Neuron (in vitro differentiated cells): ENCODE results near the gene PARD3.
"Not testable (repeated sequence)": the region's sequence is repeated elsewhere in the genome, so short reads cannot be mapped to it uniquely, and the experiment has no call there.

ENCODE experiments used
- H2AFZ ChIP-seq: one replicate; pipeline ENCODE4 v1.6.1; 2013; ENCODE audit warnings: low read depth, mild to moderate bottlenecking, inconsistent platforms, low read length, moderate library complexity
- H3K27me3 ChIP-seq: one replicate; pipeline ENCODE4 v1.6.1; 2013; ENCODE audit warnings: low read length; ENCODE audit not compliant: insufficient read depth
- H3K36me3 ChIP-seq: one replicate; pipeline ENCODE4 v1.6.1; 2013; ENCODE audit warnings: low read length; ENCODE audit not compliant: insufficient read depth
- H3K4me1 ChIP-seq: one replicate; pipeline ENCODE4 v1.6.1; 2013; ENCODE audit warnings: low read length; ENCODE audit not compliant: insufficient read depth
- H3K4me3 ChIP-seq: 2 replicates; pipeline ENCODE4 v1.5.1; 2013; ENCODE audit warnings: mild to moderate bottlenecking, low read length, moderate library complexity
- H3K9me3 ChIP-seq: one replicate; pipeline ENCODE4 v1.6.1; 2013; ENCODE audit warnings: low read length

PARD3 gene

DNA sequence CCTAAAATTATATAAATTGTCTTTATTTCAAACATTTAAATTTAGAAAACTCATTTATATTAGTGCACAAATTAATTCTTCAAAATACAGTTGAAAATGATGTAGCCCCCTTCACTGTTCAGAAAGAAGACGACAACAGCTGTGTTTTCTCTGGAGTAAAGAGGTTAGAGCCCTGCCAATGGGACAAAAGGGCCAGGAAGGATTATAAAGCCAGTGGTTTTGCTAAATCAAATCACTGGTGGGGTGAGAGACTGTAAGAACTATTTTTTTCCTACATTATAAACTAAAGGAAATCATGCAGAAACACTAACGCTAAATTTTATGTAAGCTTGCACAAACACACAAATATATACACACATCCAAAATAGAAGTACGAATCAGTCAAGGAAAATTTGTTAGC lies 386.6 kb downstream of the PARD3 start:
- Histone ChIP-seq H3K4me1 (peaks cover 15% of the 10 kb centered on the region), H3K36me3 (no peaks in the 10 kb centered on the region), H3K9me3 (no peaks in the 10 kb centered on the region), H3K27me3 (no peaks in the 10 kb centered on the region), H3K4me3 (no peak overlapping the region), H2AFZ (no peak overlapping the region)

DNA sequence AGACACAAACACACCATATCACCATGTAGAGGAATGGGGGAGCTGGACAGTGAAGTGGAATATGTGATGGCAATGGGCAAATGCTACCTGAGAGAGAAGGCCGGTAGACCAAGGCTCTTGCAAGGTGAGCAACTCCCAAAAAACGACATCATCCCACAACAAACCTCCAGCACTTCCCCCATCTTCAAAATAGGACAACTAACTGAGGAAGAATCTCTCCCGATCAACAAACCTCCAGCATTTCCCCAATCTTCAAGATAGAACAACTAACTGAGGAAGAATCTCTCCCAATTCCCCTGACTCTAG lies 387.2 kb downstream of the PARD3 start:
- Histone ChIP-seq H3K4me3 (no peak overlapping the region), H3K4me1 (peaks cover 15% of the 10 kb centered on the region), H3K27me3 (no peaks in the 10 kb centered on the region), H2AFZ (no peak overlapping the region), H3K9me3 (no peaks in the 10 kb centered on the region), H3K36me3 (no peaks in the 10 kb centered on the region)

DNA sequence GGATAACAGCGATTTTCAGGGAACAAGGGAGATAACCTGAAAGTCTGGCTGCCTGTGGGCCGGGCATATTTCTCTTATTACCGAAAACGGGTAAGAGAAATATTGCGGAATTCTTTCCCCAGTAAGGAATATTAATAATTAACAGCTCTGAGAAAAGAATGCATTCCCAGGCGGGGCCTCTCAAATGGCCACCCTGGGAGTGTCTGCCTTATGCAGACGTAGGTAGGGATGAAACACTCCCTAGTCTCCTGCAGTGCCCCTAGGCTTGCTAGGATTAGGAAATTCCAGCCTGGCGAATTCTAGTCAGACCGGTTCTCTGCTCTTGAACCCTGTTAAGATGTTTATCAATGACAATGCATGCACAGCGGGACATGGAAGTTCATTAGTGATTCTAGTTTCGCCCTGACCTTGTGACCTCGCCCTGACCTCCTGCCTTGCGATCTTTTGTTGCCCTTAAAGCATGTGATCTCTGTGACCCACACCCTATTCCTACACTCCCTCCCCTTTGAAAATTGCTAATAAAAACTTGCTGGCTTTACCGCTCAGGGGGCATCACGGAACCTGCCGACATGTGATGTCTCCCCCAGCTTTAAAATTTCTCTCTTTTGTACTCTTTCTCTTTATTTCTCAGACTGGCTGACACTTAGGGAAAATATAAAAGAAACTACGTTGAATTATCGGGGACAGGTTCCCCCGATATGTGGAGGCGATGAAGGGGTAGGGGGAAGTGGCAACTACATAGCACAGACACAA lies 387.8 kb downstream of the PARD3 start:
- peaks cover 15% of the 10 kb centered on the region for H3K4me1 ChIP-seq
- H3K9me3 ChIP-seq, H3K27me3 ChIP-seq, H3K36me3 ChIP-seq, H2AFZ ChIP-seq, H3K4me3 ChIP-seq: not testable (repeated sequence)

DNA sequence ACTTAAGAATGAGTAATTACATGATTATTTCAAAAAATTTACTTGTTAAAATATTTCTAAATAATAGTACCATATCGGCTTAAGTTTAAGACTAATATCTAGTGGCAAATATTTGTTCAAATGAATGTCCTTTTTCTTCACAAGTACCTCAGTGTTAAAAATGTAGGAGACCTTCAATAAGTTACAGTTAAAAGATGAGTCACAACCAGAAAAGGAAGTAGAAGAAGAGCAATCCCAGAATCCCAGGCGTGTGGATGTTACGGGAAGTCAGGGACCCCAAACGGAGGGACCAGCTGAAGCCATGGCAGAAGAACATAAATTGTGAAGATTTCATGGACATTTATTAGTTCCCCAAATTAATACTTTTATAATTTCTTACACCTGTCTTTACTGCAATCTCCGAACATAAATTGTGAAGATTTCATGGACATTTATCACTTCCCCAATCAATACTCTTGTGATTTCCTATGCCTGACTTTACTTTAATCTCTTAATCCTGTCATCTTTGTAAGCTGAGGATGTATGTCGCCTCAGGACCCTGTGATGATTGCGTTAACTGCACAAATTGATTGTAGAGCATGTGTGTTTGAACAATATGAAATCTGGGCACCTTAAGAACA lies 388.4 kb downstream of the PARD3 start:
- not testable (repeated sequence) for H3K9me3 ChIP-seq, H2AFZ ChIP-seq, H3K4me3 ChIP-seq, H3K27me3 ChIP-seq, H3K36me3 ChIP-seq
- peaks cover 15% of the 10 kb centered on the region for H3K4me1 ChIP-seq

- H3K36me3 ChIP-seq, result no peaks in the 10 kb centered on the region
- peaks cover 15% of the 10 kb centered on the region for H3K4me1 ChIP-seq
- H3K9me3 ChIP-seq, result no peaks in the 10 kb centered on the region
- H2AFZ ChIP-seq, result no peak overlapping the region
- no peaks in the 10 kb centered on the region for H3K27me3 ChIP-seq
- H3K4me3 ChIP-seq, result no peak overlapping the region
Measured at GRCh38 chr10:34426041-34426440, 389.1 kb downstream of the PARD3 start.

DNA sequence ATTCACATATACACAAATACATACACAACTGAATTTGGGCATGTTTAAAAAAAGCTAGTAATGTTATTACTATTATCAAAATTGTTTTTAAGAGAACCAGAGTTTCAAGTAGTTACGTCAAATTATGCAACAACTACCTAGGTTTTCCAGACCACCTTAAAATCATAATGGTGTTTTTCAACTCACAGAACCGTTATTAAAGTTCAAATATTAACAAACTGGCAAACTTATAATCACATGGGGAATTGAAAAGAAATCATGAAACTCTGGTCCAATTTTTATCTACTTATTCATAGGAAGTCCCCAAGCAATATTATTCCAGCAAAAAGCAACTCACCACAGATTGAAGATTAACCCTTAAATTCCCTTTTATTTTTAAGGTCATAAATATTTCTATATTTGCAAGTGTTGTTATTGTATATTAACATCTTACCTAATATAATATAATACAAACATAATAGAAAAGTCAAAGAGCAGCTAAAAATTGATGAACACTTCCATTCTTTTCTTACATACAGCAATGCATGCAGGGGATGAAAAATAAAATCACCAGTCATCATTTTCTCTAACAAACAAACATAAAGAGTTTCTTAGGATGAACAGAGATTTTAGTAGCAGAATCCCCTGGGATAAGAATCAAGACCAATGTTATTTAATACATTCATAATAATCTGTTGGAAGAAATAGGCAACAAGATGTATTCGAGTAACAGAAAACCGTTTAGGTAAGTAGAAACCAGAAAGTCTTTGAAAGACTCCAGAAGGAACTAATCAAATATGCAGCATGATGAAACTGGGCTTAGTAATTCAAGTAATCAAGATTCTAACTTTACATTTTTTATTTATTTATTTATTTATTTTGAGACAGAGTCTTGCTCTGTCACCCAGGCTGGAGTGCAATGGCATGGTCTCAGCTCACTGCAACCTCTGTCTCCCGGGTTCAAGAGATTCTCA lies 391.1 kb downstream of the PARD3 start:
- Histone ChIP-seq H3K4me3 (no peak overlapping the region), H2AFZ (no peak overlapping the region), H3K9me3 (no peaks in the 10 kb centered on the region), H3K36me3 (no peaks in the 10 kb centered on the region), H3K4me1 (peaks cover 15% of the 10 kb centered on the region), H3K27me3 (no peaks in the 10 kb centered on the region)

DNA sequence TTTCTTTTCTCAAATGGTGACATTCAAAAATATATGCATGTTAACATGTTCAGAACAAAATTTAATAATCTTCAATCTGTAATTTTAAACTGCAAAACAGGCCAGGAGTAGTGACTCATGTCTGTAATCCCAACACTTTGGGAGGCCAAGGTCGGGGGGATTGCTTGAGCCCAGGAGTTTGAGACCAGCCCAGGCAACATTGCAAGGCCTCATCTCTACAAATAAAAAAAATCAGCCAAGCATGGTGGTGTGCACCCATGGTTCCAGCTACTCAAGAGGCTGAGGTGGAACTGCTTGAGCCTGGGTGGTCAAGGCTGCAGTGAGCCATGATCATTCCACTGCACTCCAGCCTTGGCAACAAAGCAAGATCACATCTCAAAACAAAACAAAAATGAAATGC lies 394.3 kb downstream of the PARD3 start:
- Histone ChIP-seq H3K36me3 (no peaks in the 10 kb centered on the region), H3K9me3 (no peaks in the 10 kb centered on the region), H3K4me3 (no peak overlapping the region), H3K4me1 (no peaks in the 10 kb centered on the region), H2AFZ (no peak overlapping the region), H3K27me3 (no peaks in the 10 kb centered on the region)

DNA sequence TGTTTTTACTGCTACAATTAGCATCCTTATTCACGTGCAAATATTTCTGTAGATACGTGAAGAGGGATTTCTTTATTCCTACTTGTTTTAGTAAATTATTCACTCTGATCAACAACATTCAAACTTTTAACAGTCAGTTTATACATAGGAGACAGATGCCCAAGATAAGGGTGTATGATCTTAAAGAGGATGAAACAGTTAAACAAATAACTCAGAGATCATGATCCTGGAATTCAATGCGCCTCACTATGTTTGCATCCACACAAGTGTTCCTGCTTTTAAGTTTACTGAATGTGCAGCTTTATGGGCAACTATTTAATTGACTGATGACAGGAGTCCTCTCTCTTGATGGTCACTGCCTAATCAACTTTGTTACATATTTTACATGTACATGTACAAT lies 394.8 kb downstream of the PARD3 start:
- Histone ChIP-seq H3K27me3 (no peaks in the 10 kb centered on the region), H3K36me3 (no peaks in the 10 kb centered on the region), H3K4me3 (no peak overlapping the region), H3K4me1 (no peaks in the 10 kb centered on the region), H3K9me3 (no peaks in the 10 kb centered on the region), H2AFZ (no peak overlapping the region)

GRCh38 chr10:34415039-34415438 lies 400.1 kb downstream of the PARD3 start:
- H3K36me3 ChIP-seq, result no peaks in the 10 kb centered on the region
- H3K4me3 ChIP-seq, result no peak overlapping the region
- H2AFZ ChIP-seq, result no peak overlapping the region
- H3K27me3 ChIP-seq, result no peaks in the 10 kb centered on the region
- H3K9me3 ChIP-seq, result no peaks in the 10 kb centered on the region
- H3K4me1 ChIP-seq, result peaks cover 13% of the 10 kb centered on the region

DNA sequence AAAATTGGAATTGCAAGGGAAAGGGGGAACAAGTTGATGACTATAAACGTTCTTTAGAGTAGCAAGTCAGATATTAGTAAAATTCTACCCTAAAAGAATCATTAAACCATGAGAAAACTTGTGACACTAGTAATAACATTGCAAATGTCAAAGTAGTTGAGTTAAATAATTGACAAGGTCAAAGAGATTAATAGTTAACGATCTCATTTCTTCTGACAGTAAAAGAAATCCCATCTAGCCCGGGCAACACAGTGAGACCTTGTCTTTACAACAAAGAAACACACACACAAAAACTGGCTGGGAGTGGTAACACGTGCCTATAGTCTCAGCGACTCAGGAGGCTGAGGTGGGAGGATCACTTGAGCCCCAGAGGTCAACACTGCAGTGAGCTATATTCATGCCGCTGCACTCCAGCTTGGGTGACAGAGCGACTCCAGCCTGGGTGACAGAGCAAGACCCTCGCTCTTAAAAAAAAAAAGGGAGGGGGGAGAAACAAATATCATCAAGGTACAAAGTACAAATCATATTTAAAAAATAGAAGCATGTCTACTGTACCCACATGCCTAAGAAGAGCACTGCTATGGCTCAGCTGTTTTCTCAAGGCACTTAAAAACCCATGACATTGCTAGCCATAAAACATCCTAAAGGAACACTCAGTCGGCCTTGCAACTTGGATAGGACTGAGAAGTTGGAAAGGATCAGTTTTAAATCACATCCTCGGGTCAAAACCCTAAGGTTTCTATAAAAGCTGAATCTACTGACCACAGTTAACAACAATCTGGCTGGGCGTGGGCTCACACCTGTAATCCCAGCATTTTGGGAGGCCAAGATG lies 401.1 kb downstream of the PARD3 start:
- Histone ChIP-seq H3K4me1 (peaks cover 13% of the 10 kb centered on the region), H3K4me3 (no peak overlapping the region), H2AFZ (no peak overlapping the region), H3K27me3 (no peaks in the 10 kb centered on the region), H3K36me3 (no peaks in the 10 kb centered on the region), H3K9me3 (no peaks in the 10 kb centered on the region)

GRCh38 chr10:34413214-34413613 lies 401.9 kb downstream of the PARD3 start:
- Histone ChIP-seq H3K4me1 (peaks cover 13% of the 10 kb centered on the region), H3K36me3 (no peaks in the 10 kb centered on the region), H3K27me3 (no peaks in the 10 kb centered on the region), H3K4me3 (no peak overlapping the region), H3K9me3 (no peaks in the 10 kb centered on the region), H2AFZ (no peak overlapping the region)

DNA sequence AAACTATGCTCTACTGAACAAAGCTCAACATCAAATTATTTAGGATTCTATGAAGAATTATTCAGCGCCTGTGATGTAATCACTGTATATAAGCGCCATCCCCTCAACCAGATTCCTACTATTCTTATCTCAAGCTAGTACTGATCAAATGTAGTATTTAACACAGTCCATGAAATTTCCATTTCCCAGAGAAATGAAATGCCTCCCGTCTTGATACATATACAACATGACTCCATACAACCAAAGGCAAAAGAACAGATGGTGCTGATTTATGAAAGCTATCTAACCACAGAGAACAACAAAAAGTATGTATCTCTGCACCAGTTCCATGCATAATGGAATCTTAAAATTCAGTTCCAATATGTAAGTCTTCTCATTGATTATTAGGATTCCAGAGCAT lies 406.1 kb downstream of the PARD3 start:
- Histone ChIP-seq H3K4me3 (no peak overlapping the region), H3K36me3 (no peaks in the 10 kb centered on the region), H3K27me3 (no peaks in the 10 kb centered on the region), H2AFZ (no peak overlapping the region), H3K9me3 (no peaks in the 10 kb centered on the region), H3K4me1 (peaks cover 18% of the 10 kb centered on the region)

GRCh38 chr10:34408381-34408780 lies 406.7 kb downstream of the PARD3 start:
- no peaks in the 10 kb centered on the region for H3K9me3 ChIP-seq
- H3K36me3 ChIP-seq, result no peaks in the 10 kb centered on the region
- no peak overlapping the region for H2AFZ ChIP-seq
- no peak overlapping the region for H3K4me3 ChIP-seq
- H3K4me1 ChIP-seq, result peaks cover 12% of the 10 kb centered on the region
- H3K27me3 ChIP-seq, result no peaks in the 10 kb centered on the region
